K562 (cell line): ENCODE measurements around the gene GDF15. TPM values are rescaled to one million over a fixed set of nuclear protein-coding genes. Genes with fewer than 3 reads are reported as not detected.
A peak's percentile ranks its signal among the peaks of the same experiment; 100 is the strongest.

Experiments
- ATAC-seq: fragments of 200-7000 bp; cut with Tn5 transposase; 3 replicates; pipeline ENCODE4 v1.9.1; 2020; ENCODE audit warnings: moderate library complexity
- BruUV-seq: library from RNA; stranded (reverse); fragments of 400-500 nt; replicated peaks from 2 replicates; lab custom pipeline; 2021; lab: Mats Ljungman, UMichigan
- CTCF ChIA-PET: fragments of 300-600 bp; formaldehyde crosslinking; extraction: SDS; loops from one replicate; lab custom pipeline; 2021; ENCODE audit warnings: low intra/inter-chr PET ratio; lab: Yijun Ruan, JAX
- POLR2A ChIA-PET: fragments of 300-600, 350-650 bp; sonication (Branson Sonifier 250); formaldehyde crosslinking; extraction: SDS; loops from one replicate; lab custom pipeline; 2021; ENCODE audit warnings: antibody characterized with exemption, inconsistent platforms; lab: Yijun Ruan, JAX
- DNase-seq, 4 experiments: peaks; one replicate each; pipeline versions ENCODE4 v3.0.0 to v3.0.0-alpha.2; 2011 to 2018; ENCODE audit warnings: low spot score in 3 of 4, mixed read lengths in 3 of 4; ENCODE audit errors: extremely low read depth in 1 of 4
- FAIRE-seq: peaks from 2 replicates; lab custom pipeline; 2011; peaks lifted over from hg19 to GRCh38; lab: Jason Lieb, UNC
- H2AFZ ChIP-seq: 2 replicates; pipeline ENCODE4 v1.6.0; 2011; ENCODE audit warnings: low read depth, low read length, control low read depth, inconsistent platforms
- H3K27ac ChIP-seq: fragments of 200-600 bp; 3 replicates; pipeline ENCODE4 v1.8.0; 2011; ENCODE audit warnings: low read depth, mild to moderate bottlenecking, control low read depth, inconsistent platforms, low read length, moderate library complexity, mixed read lengths; ENCODE audit errors: extremely low read depth
- H3K27me3 ChIP-seq, 2 experiments: fragments of 300-600 bp in 1 of 2; 2 replicates in 1 of 2; 3 replicates in 1 of 2; pipeline versions ENCODE4 v1.6.0 to v1.8.0; 2011; ENCODE audit warnings: inconsistent platforms in 2 of 2, low read length in 2 of 2, mild to moderate bottlenecking in 1 of 2, mixed read lengths in 1 of 2, moderate library complexity in 1 of 2; ENCODE audit not compliant: control insufficient read depth in 2 of 2, insufficient read depth in 2 of 2
- H3K36me3 ChIP-seq: fragments of 300-600 bp; 3 replicates; pipeline ENCODE4 v1.8.0; 2011; ENCODE audit warnings: mild to moderate bottlenecking, low read length, inconsistent platforms; ENCODE audit not compliant: control insufficient read depth, insufficient read depth
- H3K4me1 ChIP-seq, 2 experiments: fragments of 200-600 bp in 1 of 2; replicated peaks in 1 of 2; 2 replicates in 1 of 2; 3 replicates in 1 of 2; pipeline versions ENCODE4 v1.5.1 to v1.8.0; 2011; ENCODE audit warnings: inconsistent platforms in 2 of 2, low read length in 2 of 2, mild to moderate bottlenecking in 1 of 2, mixed read lengths in 1 of 2, moderate library complexity in 1 of 2; ENCODE audit not compliant: control insufficient read depth in 2 of 2, insufficient read depth in 2 of 2
- H3K4me2 ChIP-seq: 2 replicates; pipeline ENCODE4 v1.6.1; 2011; ENCODE audit warnings: low read length, control low read depth, inconsistent platforms, mixed read lengths; ENCODE audit not compliant: insufficient read depth
- H3K4me3 ChIP-seq: fragments of 200-600 bp; sonication (generic), shearing (Covaris generic); 2 replicates; pipeline ENCODE4 v1.5.1; 2016; ENCODE audit warnings: control low read depth, inconsistent platforms
- H3K79me2 ChIP-seq: fragments of 200-600 bp; 3 replicates; pipeline ENCODE4 v1.8.0; 2011; ENCODE audit warnings: low read length, inconsistent platforms; ENCODE audit not compliant: control insufficient read depth, insufficient read depth
- H3K9ac ChIP-seq, 2 experiments: 2 replicates each; pipeline versions ENCODE4 v1.6.0 to v1.6.1; 2011; ENCODE audit warnings: low read depth in 2 of 2, low read length in 2 of 2, control low read depth in 1 of 2, inconsistent platforms in 1 of 2, mild to moderate bottlenecking in 1 of 2, mixed read lengths in 1 of 2; ENCODE audit not compliant: insufficient read depth in 1 of 2
- H3K9me1 ChIP-seq: one replicate; pipeline ENCODE4 v1.6.0; 2011; ENCODE audit warnings: inconsistent platforms, mild to moderate bottlenecking, low read length, moderate library complexity; ENCODE audit not compliant: control insufficient read depth, insufficient read depth
- H3K9me3 ChIP-seq: replicated peaks from 2 replicates; pipeline ENCODE4 v1.5.1; 2011; ENCODE audit warnings: low read depth, low read length, inconsistent platforms; ENCODE audit not compliant: control insufficient read depth, insufficient read depth
- H4K20me1 ChIP-seq: replicated peaks from 2 replicates; pipeline ENCODE4 v1.6.1; 2011; ENCODE audit warnings: low read length, inconsistent platforms, mixed read lengths; ENCODE audit not compliant: control insufficient read depth, insufficient read depth
- POLR2A ChIP-seq: fragments of 450-650 bp; conservative IDR thresholded peaks from 2 replicates; pipeline ENCODE4 v1.6.1; 2016
- POLR2G ChIP-seq: fragments of 200-400 bp; formaldehyde crosslinking; IDR thresholded peaks from 2 replicates; pipeline ENCODE4 v1.6.1; 2017; ENCODE audit warnings: low read depth, mild to moderate bottlenecking, antibody characterized with exemption, low read length, moderate library complexity
- YBX1 ChIP-seq: fragments of 450-650 bp; IDR thresholded peaks from 2 replicates; pipeline ENCODE4 v1.7.1; 2016; ENCODE audit warnings: mild to moderate bottlenecking
- ZBTB33 ChIP-seq: sonication (generic); formaldehyde crosslinking; IDR thresholded peaks from 2 replicates; pipeline ENCODE4 v1.8.1; 2023; ENCODE audit warnings: mild to moderate bottlenecking, missing genetic modification reagents
- WGBS: fragments of 100-300 bp; shearing (Covaris generic); methylation state at CpG from one replicate; pipeline ENCODE4 v1.1.6; 2016; ENCODE audit warnings: low coverage, mixed read lengths; ENCODE audit not compliant: insufficient coverage; ENCODE audit errors: missing lambda C conversion rate; 5-methylcytosine and 5-hydroxymethylcytosine counted together
- in situ Hi-C: fragments of 300-500 bp; cut with MboI; formaldehyde crosslinking; loops from 4 replicates; pipeline ENCODE4 v1.15.0; 2018; ENCODE audit warnings: inconsistent platforms, mixed read lengths
- intact Hi-C: fragments of 100-400 bp; cut with micrococcal nuclease; formaldehyde crosslinking; loops from 2 replicates; pipeline ENCODE4 v1.14.2; 2022
- polyA plus RNA-seq, 8 experiments: library from polyadenylated mRNA; depleted of rRNA in 4 of 8; stranded (reverse) in 5 of 8; unstranded in 3 of 8; fragments of >200 nt; fragmentation: Nextera tagmentation in 2 of 8; fragmentation: Illumina TruSeq in 1 of 8; extraction: Ambion mirVana in 2 of 8; extraction: Trizol in 1 of 8; gene quantifications; 2 replicates each; pipeline versions ENCODE4 v1.2.1 to v1.2.3, GENCODE V29; 2011 to 2014; ENCODE audit warnings: inconsistent platforms in 1 of 8, missing spikeins in 1 of 8
- total RNA-seq, 7 experiments: library from RNA; depleted of rRNA in 6 of 7; stranded (reverse); fragments of >200 nt in 6 of 7; fragmentation: Illumina TruSeq in 2 of 7; extraction: Trizol in 2 of 7; gene quantifications; 2 replicates each; pipeline versions ENCODE4 v1.2.1 to v1.2.3, GENCODE V29; 2011 to 2021; ENCODE audit warnings: low replicate concordance in 1 of 7

Gene GDF15
- total and polyA plus RNA-seq, 9 of the 15 experiments (the other 6 are each of a cell fraction or from before 2014, with no cell fraction given) = 2.3 to 82.4 (median 12.5) TPM

GRCh38 chr19:18423258-18424020 lies 37.5 kb downstream of the GDF15 start:
- no peaks in the 10 kb centered on the region for H3K9me1 ChIP-seq
- ATAC-seq (no peak), DNase-seq (no peak), FAIRE-seq (no peak)
- H3K27ac ChIP-seq = no peak overlapping the region
- no peak overlapping the region for H3K4me2 ChIP-seq
- H3K4me3 ChIP-seq = no peak overlapping the region
- H3K9me3 ChIP-seq = no peaks in the 10 kb centered on the region
- BruUV-seq = no TSS peak
- ChIA-PET POLR2A (interaction anchor here (0.6 to 0.7 kb wide), 2 partner anchors 11 to 12 kb away, joined by 3 read pairs; no protein-coding TSS in a partner anchor), CTCF (no interaction called here)
- intact Hi-C loops (no loop called here), in situ Hi-C loops (no loop called here)
- no peaks in the 10 kb centered on the region for H3K27me3 ChIP-seq
- 93% methylated on average over 13 of the region's 21 CpGs for WGBS
- peak overlapping the region in 1 of 2 experiments; percentile 80; a peak in 2 of 4 replicates for H3K9ac ChIP-seq
- H3K4me1 ChIP-seq = peaks cover 30 to 96% of the 10 kb centered on the region in 2 experiments
- peaks cover 23% of the 10 kb centered on the region for H4K20me1 ChIP-seq
- H2AFZ ChIP-seq = no peak overlapping the region
- peaks cover 89% of the 10 kb centered on the region for H3K79me2 ChIP-seq
- peaks cover 53% of the 10 kb centered on the region; the same call in 2 of the 3 replicates for H3K36me3 ChIP-seq
- TF ChIP-seq POLR2A (no peak), POLR2G (0 out of 2 replicates have a peak, but pooled peaks have one; percentile 40), ZBTB33 (peak; percentile 14; the same call in 1 of the 2 replicates), YBX1 (no peak)
